GM12878 (cell line): ENCODE results near the gene SLC35D2. TPM values are rescaled to one million over a fixed set of nuclear protein-coding genes. Genes with fewer than 3 reads are reported as not detected.
A peak's percentile ranks its signal among the peaks of the same experiment; 100 is the strongest.

ENCODE experiments used
- ASH2L ChIP-seq: fragments of 300-600, 200-600 bp; sonication (generic); IDR thresholded peaks from 2 replicates; pipeline ENCODE4 v1.6.1; 2017; ENCODE audit warnings: low read depth, mild to moderate bottlenecking, borderline replicate concordance
- BACH1 ChIP-seq: fragments of 450-650 bp; IDR thresholded peaks from 2 replicates; pipeline ENCODE4 v1.6.1; 2017; ENCODE audit warnings: mild to moderate bottlenecking, borderline replicate concordance
- BMI1 ChIP-seq: fragments of 450-650 bp; IDR thresholded peaks from 2 replicates; pipeline ENCODE4 v1.6.1; 2016; ENCODE audit warnings: mild to moderate bottlenecking, moderate library complexity, borderline replicate concordance
- CBX5 ChIP-seq: sonication (generic); IDR thresholded peaks from 2 replicates; pipeline ENCODE4 v1.6.1; 2016; ENCODE audit warnings: low read depth, moderate library complexity, mild to moderate bottlenecking, inconsistent platforms
- DPF2 ChIP-seq: fragments of 450-650 bp; IDR thresholded peaks from 2 replicates; pipeline ENCODE4 v1.6.1; 2017; ENCODE audit warnings: mild to moderate bottlenecking
- E2F4 ChIP-seq: IDR thresholded peaks from 2 replicates; pipeline ENCODE4 v1.6.1; 2012; ENCODE audit warnings: low read depth, low read length, improper control_type of control experiment
- E4F1 ChIP-seq: fragments of 450-650 bp; IDR thresholded peaks from 2 replicates; pipeline ENCODE4 v1.6.1; 2018; ENCODE audit warnings: borderline replicate concordance, mild to moderate bottlenecking; ENCODE audit not compliant: partially characterized antibody
- IRF3 ChIP-seq: fragments of 450-650 bp; IDR thresholded peaks from 2 replicates; pipeline ENCODE4 v1.6.1; 2014; ENCODE audit warnings: mild to moderate bottlenecking
- PAX8 ChIP-seq: fragments of 450-650 bp; IDR thresholded peaks from 2 replicates; pipeline ENCODE4 v1.6.1; 2017; ENCODE audit warnings: mild to moderate bottlenecking, moderate library complexity
- REST ChIP-seq: IDR thresholded peaks from 2 replicates; pipeline ENCODE4 v1.6.1; 2012; ENCODE audit warnings: mild to moderate bottlenecking, low read depth, low read length
- SMARCA5 ChIP-seq: fragments of 450-650 bp; IDR thresholded peaks from 2 replicates; pipeline ENCODE4 v1.6.1; 2017; ENCODE audit warnings: mild to moderate bottlenecking
- ZNF207 ChIP-seq: fragments of 450-650 bp; IDR thresholded peaks from 2 replicates; pipeline ENCODE4 v1.6.1; 2014; ENCODE audit warnings: antibody characterized with exemption, mild to moderate bottlenecking, borderline replicate concordance
- polyA plus RNA-seq, 11 experiments: library from polyadenylated mRNA; depleted of rRNA in 4 of 11; unstranded in 6 of 11; stranded (reverse) in 5 of 11; fragments of >200 nt; fragmentation: Nextera tagmentation in 4 of 11; fragmentation: Illumina TruSeq in 1 of 11; extraction: Ambion mirVana in 4 of 11; extraction: Trizol in 1 of 11; gene quantifications; 1 replicate in 1 of 11; 2 replicates in 10 of 11; pipeline versions ENCODE4 v1.2.1 to v1.2.3, GENCODE V29; 2011 to 2016; ENCODE audit warnings: inconsistent platforms in 2 of 11, missing spikeins in 2 of 11, low read depth in 1 of 11
- total RNA-seq, 4 experiments: library from RNA; depleted of rRNA in 3 of 4; stranded (reverse); fragments of >200 nt in 3 of 4; fragmentation: Illumina TruSeq in 1 of 4; extraction: Trizol in 1 of 4; gene quantifications; 2 replicates each; pipeline versions ENCODE4 v1.2.1 to v1.2.3, GENCODE V29; 2013 to 2021

Gene SLC35D2
- total and polyA plus RNA-seq, 10 of the 15 experiments (the other 5 are each of a cell fraction or from before 2014, with no cell fraction given), result 0.64 to 6.3 (median 3.5) TPM

GRCh38 chr9:96420468-96421219 is 37.1 kb upstream of the SLC35D2 start (continued):
- TF ChIP-seq REST (no peak), BACH1 (no peak), E4F1 (no peak), ZNF207 (no peak), SMARCA5 (peak; percentile 25; the same call in 1 of the 2 replicates), E2F4 (no peak), DPF2 (no peak), ASH2L (no peak), BMI1 (peak; percentile 84), CBX5 (no peak), IRF3 (no peak), PAX8 (no peak)
